Neuron (in vitro differentiated cells): Measurements from ENCODE around the gene TECPR1.

Source experiments
- H2AFZ ChIP-seq: one replicate; pipeline ENCODE4 v1.6.1; 2013; ENCODE audit warnings: low read depth, mild to moderate bottlenecking, inconsistent platforms, low read length, moderate library complexity
- H3K27me3 ChIP-seq: one replicate; pipeline ENCODE4 v1.6.1; 2013; ENCODE audit warnings: low read length; ENCODE audit not compliant: insufficient read depth
- H3K36me3 ChIP-seq: one replicate; pipeline ENCODE4 v1.6.1; 2013; ENCODE audit warnings: low read length; ENCODE audit not compliant: insufficient read depth
- H3K4me1 ChIP-seq: one replicate; pipeline ENCODE4 v1.6.1; 2013; ENCODE audit warnings: low read length; ENCODE audit not compliant: insufficient read depth
- H3K4me3 ChIP-seq: 2 replicates; pipeline ENCODE4 v1.5.1; 2013; ENCODE audit warnings: mild to moderate bottlenecking, low read length, moderate library complexity
- H3K9me3 ChIP-seq: one replicate; pipeline ENCODE4 v1.6.1; 2013; ENCODE audit warnings: low read length

Gene TECPR1

DNA sequence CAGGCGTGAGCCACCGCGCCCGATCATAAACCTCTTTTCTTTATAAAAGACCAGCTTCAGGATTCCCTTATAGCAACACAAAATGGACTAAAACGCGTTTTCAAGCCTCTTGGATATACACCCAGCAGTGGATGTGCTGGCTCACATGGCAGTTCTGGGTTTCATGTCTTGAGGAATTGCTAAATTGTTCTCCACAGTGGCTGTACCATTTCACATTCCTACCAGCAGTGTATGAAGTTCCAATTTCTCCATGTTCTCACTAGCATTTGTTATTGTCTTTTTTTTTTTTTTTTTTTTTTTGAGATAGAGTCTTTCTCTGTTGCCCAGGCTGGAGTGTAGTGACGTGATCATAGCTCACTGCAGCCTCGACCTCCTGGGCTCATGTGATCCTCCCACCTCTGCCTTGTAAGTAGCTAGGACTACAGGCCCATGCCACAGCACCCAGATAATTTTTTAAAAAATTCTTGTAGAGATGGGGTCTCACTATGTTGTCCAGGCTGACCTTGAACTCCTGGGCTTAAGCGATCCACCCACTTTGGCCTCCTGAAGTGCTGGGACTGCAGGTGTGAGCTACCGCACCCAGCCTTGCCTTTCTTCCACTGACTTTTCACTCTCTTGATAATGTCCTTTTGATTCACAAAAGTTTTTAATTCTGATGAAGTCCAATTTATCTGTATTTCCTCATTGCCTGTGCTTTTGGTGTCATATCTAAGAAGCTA lies 17.4 kb downstream of the TECPR1 start:
- no peak overlapping the region for H3K4me3 ChIP-seq
- no peaks in the 10 kb centered on the region for H3K27me3 ChIP-seq
- H3K36me3 ChIP-seq: peaks cover 21% of the 10 kb centered on the region
- H3K9me3 ChIP-seq: no peaks in the 10 kb centered on the region
- no peak overlapping the region for H2AFZ ChIP-seq
- H3K4me1 ChIP-seq: no peaks in the 10 kb centered on the region

- H3K27me3 ChIP-seq: no peaks in the 10 kb centered on the region
- no peaks in the 10 kb centered on the region for H3K4me1 ChIP-seq
- H3K4me3 ChIP-seq: no peak overlapping the region
- H3K9me3 ChIP-seq: no peaks in the 10 kb centered on the region
- no peak overlapping the region for H2AFZ ChIP-seq
- peaks cover 16% of the 10 kb centered on the region for H3K36me3 ChIP-seq
These were observed 18.6 kb downstream of the TECPR1 start for GRCh38 chr7:98233219-98234070.

GRCh38 chr7:98232799-98233198 lies 19.2 kb downstream of the TECPR1 start:
- Histone ChIP-seq H3K36me3 (peaks cover 13% of the 10 kb centered on the region), H3K27me3 (no peaks in the 10 kb centered on the region), H3K9me3 (no peaks in the 10 kb centered on the region), H2AFZ (no peak overlapping the region), H3K4me1 (no peaks in the 10 kb centered on the region), H3K4me3 (no peak overlapping the region)

GRCh38 chr7:98232263-98232585 lies 19.8 kb downstream of the TECPR1 start:
- no peaks in the 10 kb centered on the region for H3K27me3 ChIP-seq
- no peak overlapping the region for H2AFZ ChIP-seq
- no peak overlapping the region for H3K4me3 ChIP-seq
- H3K4me1 ChIP-seq: no peaks in the 10 kb centered on the region
- no peaks in the 10 kb centered on the region for H3K9me3 ChIP-seq
- peaks cover 17% of the 10 kb centered on the region for H3K36me3 ChIP-seq

GRCh38 chr7:98231493-98232262 lies 20.4 kb downstream of the TECPR1 start:
- Histone ChIP-seq H3K27me3 (no peaks in the 10 kb centered on the region), H3K4me1 (no peaks in the 10 kb centered on the region), H3K9me3 (no peaks in the 10 kb centered on the region), H2AFZ (no peak overlapping the region), H3K36me3 (peaks cover 17% of the 10 kb centered on the region), H3K4me3 (no peak overlapping the region)

DNA sequence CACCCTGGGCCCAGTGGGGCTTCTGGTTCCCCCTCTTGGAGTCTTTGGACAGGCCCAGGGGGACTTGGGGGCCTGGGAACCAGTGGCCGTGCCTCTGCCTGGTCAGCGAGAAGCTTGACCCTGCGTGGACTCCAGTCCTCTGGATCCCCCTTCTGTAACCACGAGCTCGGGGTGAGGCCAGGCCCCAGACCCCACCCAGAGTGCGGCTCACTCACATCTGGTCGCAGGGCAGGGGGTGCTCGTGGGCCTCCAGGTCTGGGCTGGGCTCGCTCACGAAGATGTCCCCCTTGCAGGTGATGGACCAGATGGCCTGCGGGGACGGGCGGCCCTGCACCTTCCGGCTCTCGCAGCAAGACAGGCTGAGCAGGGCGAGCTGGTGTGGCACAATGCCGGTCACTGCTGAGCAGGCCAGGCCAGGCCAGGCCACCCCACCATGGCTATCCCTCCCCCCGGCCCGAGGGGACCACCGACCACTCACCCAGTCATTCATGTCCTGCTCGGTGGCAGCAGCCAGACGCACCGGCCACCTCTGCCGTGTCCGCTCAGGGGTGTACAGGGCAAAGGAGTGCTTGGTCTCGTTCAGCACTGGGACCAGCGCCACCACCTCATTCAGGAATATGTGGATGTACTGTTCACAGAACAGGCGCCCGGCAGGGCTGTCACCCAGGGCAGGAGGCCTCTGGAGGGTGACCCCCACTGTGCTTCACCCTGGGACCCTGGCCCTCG lies 21.1 kb downstream of the TECPR1 start:
- Histone ChIP-seq H3K4me3 (no peak overlapping the region), H3K36me3 (peaks cover 22% of the 10 kb centered on the region), H3K9me3 (no peaks in the 10 kb centered on the region), H2AFZ (no peak overlapping the region), H3K4me1 (no peaks in the 10 kb centered on the region), H3K27me3 (no peaks in the 10 kb centered on the region)

- Histone ChIP-seq H3K36me3 (peaks cover 25% of the 10 kb centered on the region), H3K4me3 (no peak overlapping the region), H2AFZ (no peak overlapping the region), H3K27me3 (no peaks in the 10 kb centered on the region), H3K4me1 (no peaks in the 10 kb centered on the region), H3K9me3 (no peaks in the 10 kb centered on the region)
These were observed 21.9 kb downstream of the TECPR1 start for GRCh38 chr7:98229991-98230745.

GRCh38 chr7:98229441-98229840 lies 22.6 kb downstream of the TECPR1 start:
- no peak overlapping the region for H3K4me3 ChIP-seq
- no peaks in the 10 kb centered on the region for H3K27me3 ChIP-seq
- no peak overlapping the region for H2AFZ ChIP-seq

GRCh38 chr7:98228801-98229200 lies 23.2 kb downstream of the TECPR1 start:
- H2AFZ ChIP-seq: no peak overlapping the region
- H3K4me1 ChIP-seq: no peaks in the 10 kb centered on the region
- no peaks in the 10 kb centered on the region for H3K9me3 ChIP-seq
- H3K36me3 ChIP-seq: peaks cover 23% of the 10 kb centered on the region
- no peaks in the 10 kb centered on the region for H3K27me3 ChIP-seq
- no peak overlapping the region for H3K4me3 ChIP-seq

More at GRCh38 chr7:98229441-98229840, 22.6 kb downstream of the TECPR1 start:
- Histone ChIP-seq H3K4me1 (no peaks in the 10 kb centered on the region), H3K9me3 (no peaks in the 10 kb centered on the region), H3K36me3 (peaks cover 24% of the 10 kb centered on the region)

DNA sequence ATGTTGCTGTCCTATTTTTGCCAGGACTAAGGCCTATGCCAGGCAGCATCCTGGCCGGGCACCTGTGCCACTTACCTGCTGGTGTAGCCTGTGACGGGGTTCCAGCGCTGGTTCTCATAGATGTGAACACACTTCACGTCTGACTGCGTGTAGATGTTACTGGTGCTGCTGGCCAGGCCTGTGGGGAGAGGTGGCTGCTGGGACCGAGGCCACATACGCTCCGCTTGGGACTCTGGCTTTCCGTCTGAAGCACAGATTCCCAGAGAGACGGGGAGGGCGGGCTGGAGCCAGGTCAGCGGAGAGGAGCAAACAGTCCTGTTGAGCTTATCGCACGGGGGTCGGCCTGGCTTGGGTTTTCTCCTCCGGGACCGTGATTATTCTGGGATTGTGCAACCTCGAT lies 24.1 kb downstream of the TECPR1 start:
- Histone ChIP-seq H2AFZ (no peak overlapping the region), H3K9me3 (no peaks in the 10 kb centered on the region), H3K4me3 (no peak overlapping the region), H3K27me3 (no peaks in the 10 kb centered on the region), H3K36me3 (peaks cover 23% of the 10 kb centered on the region), H3K4me1 (no peaks in the 10 kb centered on the region)

DNA sequence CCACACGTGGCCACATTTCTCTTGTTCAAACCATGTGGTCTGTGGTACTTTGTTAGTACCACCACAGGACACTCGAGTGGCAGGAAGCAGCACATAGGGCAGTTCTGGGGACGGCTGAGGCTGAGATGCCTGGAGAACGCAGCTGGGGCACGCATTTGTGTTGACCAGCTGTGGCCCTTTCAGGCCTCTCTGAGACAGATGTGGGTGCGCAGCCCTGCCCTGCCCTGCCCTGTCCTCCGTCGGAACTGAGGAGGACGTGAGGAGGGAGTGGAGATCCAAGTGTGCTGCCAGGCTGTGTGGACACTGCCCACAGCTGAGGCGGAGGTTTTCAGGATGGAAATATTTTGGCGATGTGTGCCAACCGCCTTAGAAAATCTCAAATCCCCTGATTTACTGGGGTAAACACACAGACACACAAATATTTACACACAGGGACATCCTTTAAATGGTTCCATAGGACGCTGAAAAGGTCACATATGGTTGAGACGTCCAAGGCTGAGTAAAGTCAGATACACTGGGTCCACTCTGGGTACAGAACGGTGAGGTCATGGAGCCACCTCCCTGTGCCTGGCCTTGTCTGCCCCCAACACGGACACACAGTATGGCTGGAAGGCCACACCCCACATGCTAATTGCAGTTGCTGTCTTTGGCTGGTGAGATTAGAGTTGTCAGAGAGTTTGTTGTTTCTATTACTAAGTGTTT lies 26.0 kb downstream of the TECPR1 start:
- H2AFZ ChIP-seq: no peak overlapping the region
- peaks cover 33% of the 10 kb centered on the region for H3K36me3 ChIP-seq
- H3K9me3 ChIP-seq: no peaks in the 10 kb centered on the region
- H3K4me3 ChIP-seq: no peak overlapping the region
- no peaks in the 10 kb centered on the region for H3K4me1 ChIP-seq
- H3K27me3 ChIP-seq: no peaks in the 10 kb centered on the region
